HL-60 (cell line): ENCODE data around the gene WDFY2.

Source experiments
- DNase-seq, 2 experiments: peaks; one replicate each; pipeline ENCODE4 v3.0.0-alpha.2; 2010 to 2020; ENCODE audit warnings: low read depth in 1 of 2, low spot score in 1 of 2
- H3K27ac ChIP-seq: fragments of 250-450 bp; sonication (Bioruptor Pico); replicated peaks from 2 replicates; pipeline ENCODE4 v1.5.1; 2020; ENCODE audit warnings: mild to moderate bottlenecking, moderate library complexity
- H3K27me3 ChIP-seq: fragments of 250-450 bp; sonication (Bioruptor Pico); 2 replicates; pipeline ENCODE4 v1.5.1; 2021; ENCODE audit warnings: mild to moderate bottlenecking, moderate library complexity; ENCODE audit not compliant: insufficient read depth, poor library complexity, severe bottlenecking
- H3K4me3 ChIP-seq: replicated peaks from 2 replicates; pipeline ENCODE4 v1.5.1; 2011; ENCODE audit warnings: mild to moderate bottlenecking, control low read depth, low read length; ENCODE audit not compliant: insufficient read depth
- GABPA ChIP-seq: IDR thresholded peaks from 2 replicates; pipeline ENCODE4 v1.6.1; 2012; ENCODE audit warnings: low read depth
- POLR2AphosphoS5 ChIP-seq: IDR thresholded peaks from 2 replicates; pipeline ENCODE4 v1.6.1; 2012; ENCODE audit warnings: low read depth
- SPI1 ChIP-seq: IDR thresholded peaks from 2 replicates; pipeline ENCODE4 v1.6.1; 2012; ENCODE audit warnings: low read depth, mild to moderate bottlenecking, borderline replicate concordance
- TF ChIP-seq, protein P1 (sequence below): IDR thresholded peaks from 2 replicates; pipeline ENCODE4 v1.6.1; 2012; ENCODE audit warnings: low read depth; ENCODE audit not compliant: insufficient replicate concordance
- TF ChIP-seq, protein P2 (sequence below): IDR thresholded peaks from one replicate; pipeline ENCODE4 v1.5.1; 2011; ENCODE audit warnings: low read length, control low read depth, inconsistent platforms; ENCODE audit not compliant: insufficient read depth

Gene WDFY2

DNA sequence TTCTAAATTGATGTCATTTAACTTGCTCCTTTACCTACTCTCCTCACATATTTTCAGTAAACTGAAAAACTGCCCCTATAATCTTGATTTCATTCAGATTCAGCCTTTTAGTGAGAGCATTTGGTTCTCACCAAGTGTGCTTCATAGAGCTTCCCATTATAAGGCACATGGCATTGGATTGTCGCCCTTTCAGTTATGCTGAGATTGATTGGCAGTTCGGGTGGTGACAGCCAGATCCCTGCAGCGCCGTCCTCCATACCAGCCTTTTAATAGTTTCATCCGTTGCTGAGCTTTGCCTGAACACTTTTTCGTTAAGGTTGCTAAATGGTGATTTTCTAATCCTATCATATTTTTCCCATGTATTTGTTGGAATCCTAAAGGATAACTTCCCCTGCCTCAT lies 139.3 kb downstream of the WDFY2 start:
- Histone ChIP-seq H3K27me3 (no peaks in the 10 kb centered on the region), H3K27ac (no peak overlapping the region), H3K4me3 (no peak overlapping the region)
- DNase-seq: no peak
- TF ChIP-seq GABPA: no peak
- no peak for TF ChIP-seq SPI1
- TF ChIP-seq, protein P1, sequence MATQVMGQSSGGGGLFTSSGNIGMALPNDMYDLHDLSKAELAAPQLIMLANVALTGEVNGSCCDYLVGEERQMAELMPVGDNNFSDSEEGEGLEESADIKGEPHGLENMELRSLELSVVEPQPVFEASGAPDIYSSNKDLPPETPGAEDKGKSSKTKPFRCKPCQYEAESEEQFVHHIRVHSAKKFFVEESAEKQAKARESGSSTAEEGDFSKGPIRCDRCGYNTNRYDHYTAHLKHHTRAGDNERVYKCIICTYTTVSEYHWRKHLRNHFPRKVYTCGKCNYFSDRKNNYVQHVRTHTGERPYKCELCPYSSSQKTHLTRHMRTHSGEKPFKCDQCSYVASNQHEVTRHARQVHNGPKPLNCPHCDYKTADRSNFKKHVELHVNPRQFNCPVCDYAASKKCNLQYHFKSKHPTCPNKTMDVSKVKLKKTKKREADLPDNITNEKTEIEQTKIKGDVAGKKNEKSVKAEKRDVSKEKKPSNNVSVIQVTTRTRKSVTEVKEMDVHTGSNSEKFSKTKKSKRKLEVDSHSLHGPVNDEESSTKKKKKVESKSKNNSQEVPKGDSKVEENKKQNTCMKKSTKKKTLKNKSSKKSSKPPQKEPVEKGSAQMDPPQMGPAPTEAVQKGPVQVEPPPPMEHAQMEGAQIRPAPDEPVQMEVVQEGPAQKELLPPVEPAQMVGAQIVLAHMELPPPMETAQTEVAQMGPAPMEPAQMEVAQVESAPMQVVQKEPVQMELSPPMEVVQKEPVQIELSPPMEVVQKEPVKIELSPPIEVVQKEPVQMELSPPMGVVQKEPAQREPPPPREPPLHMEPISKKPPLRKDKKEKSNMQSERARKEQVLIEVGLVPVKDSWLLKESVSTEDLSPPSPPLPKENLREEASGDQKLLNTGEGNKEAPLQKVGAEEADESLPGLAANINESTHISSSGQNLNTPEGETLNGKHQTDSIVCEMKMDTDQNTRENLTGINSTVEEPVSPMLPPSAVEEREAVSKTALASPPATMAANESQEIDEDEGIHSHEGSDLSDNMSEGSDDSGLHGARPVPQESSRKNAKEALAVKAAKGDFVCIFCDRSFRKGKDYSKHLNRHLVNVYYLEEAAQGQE: no peak
- TF ChIP-seq, protein P2, sequence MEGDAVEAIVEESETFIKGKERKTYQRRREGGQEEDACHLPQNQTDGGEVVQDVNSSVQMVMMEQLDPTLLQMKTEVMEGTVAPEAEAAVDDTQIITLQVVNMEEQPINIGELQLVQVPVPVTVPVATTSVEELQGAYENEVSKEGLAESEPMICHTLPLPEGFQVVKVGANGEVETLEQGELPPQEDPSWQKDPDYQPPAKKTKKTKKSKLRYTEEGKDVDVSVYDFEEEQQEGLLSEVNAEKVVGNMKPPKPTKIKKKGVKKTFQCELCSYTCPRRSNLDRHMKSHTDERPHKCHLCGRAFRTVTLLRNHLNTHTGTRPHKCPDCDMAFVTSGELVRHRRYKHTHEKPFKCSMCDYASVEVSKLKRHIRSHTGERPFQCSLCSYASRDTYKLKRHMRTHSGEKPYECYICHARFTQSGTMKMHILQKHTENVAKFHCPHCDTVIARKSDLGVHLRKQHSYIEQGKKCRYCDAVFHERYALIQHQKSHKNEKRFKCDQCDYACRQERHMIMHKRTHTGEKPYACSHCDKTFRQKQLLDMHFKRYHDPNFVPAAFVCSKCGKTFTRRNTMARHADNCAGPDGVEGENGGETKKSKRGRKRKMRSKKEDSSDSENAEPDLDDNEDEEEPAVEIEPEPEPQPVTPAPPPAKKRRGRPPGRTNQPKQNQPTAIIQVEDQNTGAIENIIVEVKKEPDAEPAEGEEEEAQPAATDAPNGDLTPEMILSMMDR: no peak
- TF ChIP-seq POLR2AphosphoS5: no peak

DNA sequence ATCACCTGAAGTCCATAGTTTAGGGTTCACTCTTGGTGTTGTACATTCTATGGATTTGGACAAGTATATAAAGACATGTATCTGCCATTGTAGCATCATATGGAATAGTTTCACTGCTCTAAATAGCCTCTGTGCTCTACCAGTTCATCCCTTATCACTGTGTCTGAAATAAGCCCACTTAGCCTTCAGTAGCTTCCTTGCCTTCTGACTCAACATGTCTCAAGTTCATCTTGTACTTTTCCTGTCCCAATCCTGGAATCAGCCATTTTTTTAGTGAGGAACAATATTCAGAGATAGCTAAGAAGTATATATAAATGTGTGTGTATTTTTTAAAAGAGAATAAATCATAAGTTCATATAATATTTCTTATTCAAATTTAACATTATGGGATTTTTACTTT lies 140.5 kb downstream of the WDFY2 start:
- no peak for DNase-seq
- TF ChIP-seq POLR2AphosphoS5 (no peak), SPI1 (no peak), GABPA (no peak)
- TF ChIP-seq, protein P1: no peak
- TF ChIP-seq, protein P2: no peak
- Histone ChIP-seq H3K27ac (no peak overlapping the region), H3K4me3 (no peak overlapping the region), H3K27me3 (no peaks in the 10 kb centered on the region)

DNA sequence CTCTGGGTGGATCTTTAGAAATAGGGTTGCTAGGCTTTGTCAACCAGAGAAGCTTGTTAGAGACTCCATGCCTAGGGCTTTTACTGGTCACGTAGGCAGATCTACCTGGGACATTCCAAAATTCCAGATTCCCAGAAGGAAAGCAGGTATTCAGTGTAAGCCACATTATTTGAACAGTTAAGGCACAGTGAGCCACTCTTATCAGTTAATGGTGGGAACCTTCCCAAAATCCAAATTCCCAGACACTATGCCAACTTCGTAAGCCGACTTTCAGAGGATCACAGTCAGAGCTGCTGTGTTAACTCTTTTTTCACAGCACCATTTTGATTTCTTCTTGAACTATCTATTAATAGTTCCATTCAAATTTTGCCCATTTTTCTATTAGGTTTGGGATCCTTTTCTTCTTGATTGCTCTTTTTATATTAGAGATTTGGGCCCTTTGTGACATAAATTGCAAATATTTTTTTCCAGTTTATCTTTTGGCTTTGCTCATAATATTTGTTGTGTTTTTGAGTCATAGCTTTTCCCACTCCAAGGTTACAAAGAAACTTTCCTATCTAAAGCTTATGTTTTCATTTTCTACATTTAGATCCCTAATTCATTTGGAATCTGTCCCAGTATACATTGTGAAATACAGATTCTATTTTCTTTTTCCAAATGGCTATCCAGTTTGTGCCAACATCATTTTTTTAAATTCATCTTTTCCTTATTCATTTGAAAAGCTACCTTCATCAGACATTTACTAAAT lies 142.4 kb downstream of the WDFY2 start:
- no peaks in the 10 kb centered on the region for H3K27me3 ChIP-seq
- H3K4me3 ChIP-seq: no peak overlapping the region
- DNase-seq: no peak
- TF ChIP-seq GABPA (no peak), SPI1 (no peak), POLR2AphosphoS5 (no peak)
- TF ChIP-seq, protein P1: no peak
- TF ChIP-seq, protein P2: no peak
- H3K27ac ChIP-seq: no peak overlapping the region
